ENCODE data around the gene RXRA. TPM values are rescaled to one million over a fixed set of nuclear protein-coding genes. Genes with fewer than 3 reads are reported as not detected.

Gene RXRA
- total RNA-seq, 1 experiment from 2014 or later = 29.9 TPM

DNA sequence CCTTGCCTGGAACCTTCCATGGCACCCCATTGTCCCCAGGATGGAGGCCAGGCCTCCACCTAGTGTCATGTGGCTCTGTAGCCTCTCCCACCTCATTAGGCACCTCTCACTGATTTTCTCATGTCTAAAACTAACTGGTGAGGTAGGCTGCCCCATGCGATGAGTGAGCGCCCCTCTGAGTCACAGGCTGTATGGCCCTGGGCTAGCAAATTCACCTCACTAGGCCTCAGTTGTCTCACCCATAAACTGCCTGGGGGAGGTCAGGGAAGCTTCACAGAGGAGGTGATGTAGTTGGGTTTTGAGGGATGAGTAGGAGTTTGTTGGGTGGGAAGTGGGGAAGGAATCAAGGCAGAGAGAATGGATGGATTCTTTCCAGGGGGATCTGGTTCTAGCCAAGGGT is 8.8 kb downstream of the RXRA start:
- H3K4me2 ChIP-seq (ENCODE audit: insufficient read depth, insufficient read length, low read length) = no peak overlapping the region
- no peak overlapping the region for H3K9ac ChIP-seq (ENCODE audit: extremely low read depth, insufficient read length, low read length)
- no peak overlapping the region for H2BK12ac ChIP-seq (ENCODE audit: insufficient read length, low read depth, low read length)
- H3K4me3 Mint-ChIP-seq = no peak overlapping the region
- no peaks in the 10 kb centered on the region for H4K20me1 ChIP-seq (ENCODE audit: control insufficient read depth, insufficient read depth, insufficient read length)
- WGBS (ENCODE audit: extremely low coverage, insufficient read length, low lambda C conversion rate) = no CpG with 5 or more reads among the region's 2 CpGs
- no peaks in the 10 kb centered on the region for H3K23me2 ChIP-seq (ENCODE audit: insufficient read length, low read depth, low read length, poor library complexity, severe bottlenecking)
- no peak overlapping the region for H4K5ac ChIP-seq (ENCODE audit: insufficient read length, low read depth, low read length)
- H3K27ac Mint-ChIP-seq = peak overlapping the region in 2 of 3 experiments; percentile 30 to 85; a peak in 2 of 7 replicates
- no peak overlapping the region for H2AFZ ChIP-seq (ENCODE audit: low read length)
- no peak overlapping the region for H2BK20ac ChIP-seq (ENCODE audit: low read depth, low read length, poor library complexity, severe bottlenecking)
- no peak overlapping the region for H4K8ac ChIP-seq (replicated peaks; ENCODE audit: insufficient read length, low read depth, low read length)
- no peak overlapping the region for H3K56ac ChIP-seq (ENCODE audit: insufficient read length, low read depth, low read length)
- no peak overlapping the region for H3K23ac ChIP-seq (ENCODE audit: insufficient read length, low read depth, low read length)
- H3K27me3 ChIP-seq (ENCODE audit: insufficient read depth, low read length) = no peaks in the 10 kb centered on the region
- H3K14ac ChIP-seq (ENCODE audit: insufficient read depth, low read length) = no peak overlapping the region
- H4K91ac ChIP-seq (ENCODE audit: insufficient read length, low read depth, low read length) = no peak overlapping the region
- no peak overlapping the region for H2AK5ac ChIP-seq (ENCODE audit: insufficient read length, low read length)
- H3K9me3 Mint-ChIP-seq = no peaks in the 10 kb centered on the region
- no peaks in the 10 kb centered on the region for H3K27me3 Mint-ChIP-seq (ENCODE audit: low read depth)
- DNase-seq = no peak
- H3K79me2 ChIP-seq (ENCODE audit: insufficient read depth, low read length) = peaks cover 7% of the 10 kb centered on the region; the same call in 1 of the 2 replicates
- H3K18ac ChIP-seq (ENCODE audit: insufficient read length, low read depth, low read length) = no peak overlapping the region
- H3K27ac ChIP-seq (ENCODE audit: insufficient read length, low read depth, low read length) = no peak overlapping the region
- no peaks in the 10 kb centered on the region for H3K4me1 ChIP-seq (ENCODE audit: insufficient read depth, low read length)
- no peaks in the 10 kb centered on the region for H3K36me3 Mint-ChIP-seq (ENCODE audit: insufficient read depth in 1 of 3, low read depth in 3 of 3)
- H3K4me1 Mint-ChIP-seq = peaks cover 16 to 21% of the 10 kb centered on the region in 2 experiments
- TF ChIP-seq, protein P1, sequence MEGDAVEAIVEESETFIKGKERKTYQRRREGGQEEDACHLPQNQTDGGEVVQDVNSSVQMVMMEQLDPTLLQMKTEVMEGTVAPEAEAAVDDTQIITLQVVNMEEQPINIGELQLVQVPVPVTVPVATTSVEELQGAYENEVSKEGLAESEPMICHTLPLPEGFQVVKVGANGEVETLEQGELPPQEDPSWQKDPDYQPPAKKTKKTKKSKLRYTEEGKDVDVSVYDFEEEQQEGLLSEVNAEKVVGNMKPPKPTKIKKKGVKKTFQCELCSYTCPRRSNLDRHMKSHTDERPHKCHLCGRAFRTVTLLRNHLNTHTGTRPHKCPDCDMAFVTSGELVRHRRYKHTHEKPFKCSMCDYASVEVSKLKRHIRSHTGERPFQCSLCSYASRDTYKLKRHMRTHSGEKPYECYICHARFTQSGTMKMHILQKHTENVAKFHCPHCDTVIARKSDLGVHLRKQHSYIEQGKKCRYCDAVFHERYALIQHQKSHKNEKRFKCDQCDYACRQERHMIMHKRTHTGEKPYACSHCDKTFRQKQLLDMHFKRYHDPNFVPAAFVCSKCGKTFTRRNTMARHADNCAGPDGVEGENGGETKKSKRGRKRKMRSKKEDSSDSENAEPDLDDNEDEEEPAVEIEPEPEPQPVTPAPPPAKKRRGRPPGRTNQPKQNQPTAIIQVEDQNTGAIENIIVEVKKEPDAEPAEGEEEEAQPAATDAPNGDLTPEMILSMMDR (conservative IDR thresholded peaks at IDR 0.05) = no peak
- no peak overlapping the region for H3K4ac ChIP-seq (ENCODE audit: low read depth, low read length)
- H2BK15ac ChIP-seq (ENCODE audit: low read depth, low read length) = no peak overlapping the region
- H3T11ph ChIP-seq (ENCODE audit: low read length) = no peak overlapping the region
- peaks cover 3% of the 10 kb centered on the region for H3K79me1 ChIP-seq (ENCODE audit: insufficient read depth, low read depth, low read length, poor library complexity, severe bottlenecking)
- H3K9me3 ChIP-seq (ENCODE audit: control insufficient read depth, low read depth, low read length) = no peaks in the 10 kb centered on the region
- no peak overlapping the region for H2BK120ac ChIP-seq (ENCODE audit: low read depth, low read length, poor library complexity, severe bottlenecking)
- no peak overlapping the region for H2BK5ac ChIP-seq (ENCODE audit: insufficient read length, low read length)
